ENCODE results near the gene FLOT1. TPM values are rescaled to one million over a fixed set of nuclear protein-coding genes. Genes with fewer than 3 reads are reported as not detected.
A peak's percentile ranks its signal among the peaks of the same experiment; 100 is the strongest.

FLOT1 gene
- total and polyA plus RNA-seq, 9 of the 15 experiments (the other 6 are each of a cell fraction or from before 2014, with no cell fraction given) = 11.7 to 149 (median 118) TPM

DNA sequence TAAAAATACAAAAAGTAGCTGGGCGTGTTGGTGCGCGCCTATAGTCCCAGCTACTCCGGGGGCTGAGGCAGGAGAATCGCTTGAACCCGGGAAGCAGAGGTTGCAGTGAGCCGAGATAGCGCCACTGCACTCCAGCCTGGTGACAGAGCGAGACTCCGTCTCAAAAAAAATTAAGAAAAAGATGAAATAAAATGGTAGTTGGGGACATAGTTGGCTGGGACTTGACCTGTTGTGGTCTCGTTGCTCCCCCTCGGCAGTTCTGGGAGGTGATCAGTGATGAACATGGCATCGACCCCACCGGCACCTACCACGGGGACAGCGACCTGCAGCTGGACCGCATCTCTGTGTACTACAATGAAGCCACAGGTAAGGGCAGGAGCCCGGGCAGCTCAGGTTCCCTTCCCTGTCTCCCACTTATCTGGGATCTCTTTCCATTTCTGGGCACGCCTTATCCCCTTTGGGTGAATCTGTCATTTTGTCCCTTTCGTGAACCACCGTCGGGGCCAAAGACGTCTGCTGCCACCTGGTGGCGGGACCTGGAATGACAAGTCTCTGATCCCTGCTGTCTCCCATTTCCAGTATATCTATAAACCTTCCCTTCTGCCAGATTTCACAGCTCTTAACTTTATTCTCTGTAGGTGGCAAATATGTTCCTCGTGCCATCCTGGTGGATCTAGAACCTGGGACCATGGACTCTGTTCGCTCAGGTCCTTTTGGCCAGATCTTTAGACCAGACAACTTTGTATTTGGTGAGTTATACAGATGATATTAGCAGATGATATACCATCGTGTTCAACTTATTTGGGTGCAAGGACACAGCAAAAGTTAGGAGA lies 20.0 kb downstream of the FLOT1 start (continued):
- TF ChIP-seq ZKSCAN8 (CRISPR knock-in tag; IDR thresholded peaks at IDR 0.05) (no peak), EP400 (IDR thresholded peaks at IDR 0.05) (peak; percentile 32; the same call in 1 of the 2 replicates), POLR2AphosphoS5 (IDR thresholded peaks at IDR 0.05; ENCODE audit: control insufficient read depth, insufficient read depth, low read depth, low read length) (peak; percentile 42; the same call in 1 of the 2 replicates), ZNF253 (CRISPR knock-in tag; conservative IDR thresholded peaks at IDR 0.05) (no peak), TARDBP (IDR thresholded peaks at IDR 0.05) (peak; percentile 57; the same call in 1 of the 2 replicates), KHSRP (IDR thresholded peaks at IDR 0.05) (no peak), CBX5 (IDR thresholded peaks at IDR 0.05; ENCODE audit: borderline replicate concordance, low read depth) (no peak), NR2F6 (CRISPR knock-in tag; IDR thresholded peaks at IDR 0.05) (no peak), ETV1 (tag; conservative IDR thresholded peaks at IDR 0.05; ENCODE audit: low read depth) (no peak), ILK (tag; IDR thresholded peaks at IDR 0.05; ENCODE audit: borderline replicate concordance, low read depth) (no peak), ZNF695 (CRISPR knock-in tag; IDR thresholded peaks at IDR 0.05) (peak; percentile 7; the same call in 1 of the 2 replicates), ZNF274 (IDR thresholded peaks at IDR 0.05; ENCODE audit: borderline replicate concordance, low read depth, low read length) (no peak), ZBTB8A (IDR thresholded peaks at IDR 0.05; ENCODE audit: partially characterized antibody) (no peak), SIN3B (IDR thresholded peaks at IDR 0.05; ENCODE audit: low read depth) (no peak), ZNF740 (CRISPR knock-in tag; IDR thresholded peaks at IDR 0.05) (peak; percentile 76), ZNF740 (tag; IDR thresholded peaks at IDR 0.05) (no peak), CXXC5 (CRISPR knock-in tag; IDR thresholded peaks at IDR 0.05) (peak; percentile 21), GATAD2B (IDR thresholded peaks at IDR 0.05; ENCODE audit: borderline replicate concordance) (no peak), SMC3 (conservative IDR thresholded peaks at IDR 0.05; ENCODE audit: insufficient read depth, low read depth, low read length) (peak; percentile 86), ZBTB49 (CRISPR knock-in tag; IDR thresholded peaks at IDR 0.05; ENCODE audit: borderline replicate concordance) (no peak), RAD21 (CRISPR knock-in tag; conservative IDR thresholded peaks at IDR 0.05 in 1 of 2, IDR thresholded peaks at IDR 0.05 in 1 of 2) (peak; percentile 91 to 95)
- TF ChIP-seq, protein P1, sequence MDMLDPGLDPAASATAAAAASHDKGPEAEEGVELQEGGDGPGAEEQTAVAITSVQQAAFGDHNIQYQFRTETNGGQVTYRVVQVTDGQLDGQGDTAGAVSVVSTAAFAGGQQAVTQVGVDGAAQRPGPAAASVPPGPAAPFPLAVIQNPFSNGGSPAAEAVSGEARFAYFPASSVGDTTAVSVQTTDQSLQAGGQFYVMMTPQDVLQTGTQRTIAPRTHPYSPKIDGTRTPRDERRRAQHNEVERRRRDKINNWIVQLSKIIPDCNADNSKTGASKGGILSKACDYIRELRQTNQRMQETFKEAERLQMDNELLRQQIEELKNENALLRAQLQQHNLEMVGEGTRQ (CRISPR knock-in tag; IDR thresholded peaks at IDR 0.05) = no peak
- TF ChIP-seq, protein P2, sequence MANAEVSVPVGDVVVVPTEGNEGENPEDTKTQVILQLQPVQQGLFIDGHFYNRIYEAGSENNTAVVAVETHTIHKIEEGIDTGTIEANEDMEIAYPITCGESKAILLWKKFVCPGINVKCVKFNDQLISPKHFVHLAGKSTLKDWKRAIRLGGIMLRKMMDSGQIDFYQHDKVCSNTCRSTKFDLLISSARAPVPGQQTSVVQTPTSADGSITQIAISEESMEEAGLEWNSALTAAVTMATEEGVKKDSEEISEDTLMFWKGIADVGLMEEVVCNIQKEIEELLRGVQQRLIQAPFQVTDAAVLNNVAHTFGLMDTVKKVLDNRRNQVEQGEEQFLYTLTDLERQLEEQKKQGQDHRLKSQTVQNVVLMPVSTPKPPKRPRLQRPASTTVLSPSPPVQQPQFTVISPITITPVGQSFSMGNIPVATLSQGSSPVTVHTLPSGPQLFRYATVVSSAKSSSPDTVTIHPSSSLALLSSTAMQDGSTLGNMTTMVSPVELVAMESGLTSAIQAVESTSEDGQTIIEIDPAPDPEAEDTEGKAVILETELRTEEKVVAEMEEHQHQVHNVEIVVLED (CRISPR knock-in tag; IDR thresholded peaks at IDR 0.05) = no peak
